Measurements from ENCODE around the gene RASAL2.

DNA sequence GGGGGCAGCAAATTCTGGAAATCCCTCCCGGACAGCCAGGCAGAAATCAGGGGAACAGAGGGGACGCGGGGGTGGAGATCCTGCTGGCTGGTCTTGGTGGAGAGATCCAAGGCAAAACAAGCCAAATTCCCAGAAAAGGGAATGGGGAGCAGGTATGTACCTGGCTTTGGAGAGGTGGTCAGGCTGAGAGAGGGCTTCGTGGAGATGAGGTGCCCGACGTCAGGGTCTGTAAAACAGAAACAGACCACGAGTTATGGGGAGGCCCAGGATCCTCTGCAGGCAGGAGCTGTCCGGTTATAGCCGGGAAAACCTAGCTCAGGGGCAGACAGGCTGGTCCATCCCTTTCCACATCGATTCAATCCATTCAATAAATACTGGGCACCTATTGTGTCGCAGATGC lies 398.4 kb downstream of the RASAL2 start:
- TF ChIP-seq POLR2A (IDR thresholded peaks at IDR 0.05; ENCODE audit: low read depth, low read length) = no peak
- TF ChIP-seq POLR2AphosphoS5 (IDR thresholded peaks at IDR 0.05; ENCODE audit: low read depth, low read length) = no peak
- no peak for TF ChIP-seq TAF1 (IDR thresholded peaks at IDR 0.05; ENCODE audit: low read depth, low read length)
- no peak for TF ChIP-seq POU2F2 (IDR thresholded peaks at IDR 0.05; ENCODE audit: low read depth, low read length)
- no peak for TF ChIP-seq SPI1 (IDR thresholded peaks at IDR 0.05; ENCODE audit: low read depth, low read length)

Measured in GM12891 (cell line).